GM18868 (cell line): ENCODE measurements around the gene CADPS.

Experiments used
- ATAC-seq: cut with Tn5 transposase; IDR thresholded peaks from one replicate; pipeline ENCODE4 v1.9.1; 2021; ENCODE audit warnings: mild to moderate bottlenecking, moderate library complexity; ENCODE audit not compliant: unreplicated experiment

The CADPS gene

DNA sequence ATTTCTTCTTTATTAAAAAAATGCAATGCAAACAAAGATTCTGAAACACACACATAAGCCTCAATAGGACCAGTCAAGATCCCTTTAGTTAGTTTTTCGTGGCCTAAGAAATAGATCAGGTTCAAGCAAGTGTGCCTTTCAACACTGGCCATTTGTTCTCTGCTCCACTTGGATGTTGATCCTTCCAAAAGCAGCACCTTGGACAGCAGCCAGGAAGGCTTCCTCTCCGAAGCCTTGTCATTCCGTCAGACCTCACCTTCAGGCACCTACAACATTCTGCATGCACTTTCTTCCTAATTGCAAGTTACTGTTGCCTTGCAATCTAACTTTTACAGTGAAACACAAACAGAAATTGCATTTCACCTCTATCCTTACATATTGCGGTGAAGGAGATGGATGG, 346.0 kb downstream of the CADPS start:
- no peak for ATAC-seq

DNA sequence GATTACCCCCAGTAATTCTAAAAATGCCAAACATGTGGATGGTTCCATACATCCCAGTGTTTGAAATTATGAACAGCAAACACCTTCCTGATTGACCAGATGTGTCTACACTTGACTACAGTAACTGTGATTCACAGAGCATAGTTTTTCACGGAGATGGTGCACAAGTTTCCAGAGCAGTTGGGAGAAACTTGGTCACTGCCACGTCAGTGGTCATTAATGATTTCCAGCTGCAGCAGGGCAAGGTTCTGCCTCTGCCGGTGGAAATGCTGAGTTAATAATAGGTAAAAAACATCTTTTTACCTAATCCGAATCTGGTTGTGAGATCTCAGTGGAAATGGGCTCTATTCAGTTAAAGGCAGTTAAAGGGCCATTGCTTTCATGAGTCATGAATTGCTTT, 347.7 kb downstream of the CADPS start:
- ATAC-seq: no peak

DNA sequence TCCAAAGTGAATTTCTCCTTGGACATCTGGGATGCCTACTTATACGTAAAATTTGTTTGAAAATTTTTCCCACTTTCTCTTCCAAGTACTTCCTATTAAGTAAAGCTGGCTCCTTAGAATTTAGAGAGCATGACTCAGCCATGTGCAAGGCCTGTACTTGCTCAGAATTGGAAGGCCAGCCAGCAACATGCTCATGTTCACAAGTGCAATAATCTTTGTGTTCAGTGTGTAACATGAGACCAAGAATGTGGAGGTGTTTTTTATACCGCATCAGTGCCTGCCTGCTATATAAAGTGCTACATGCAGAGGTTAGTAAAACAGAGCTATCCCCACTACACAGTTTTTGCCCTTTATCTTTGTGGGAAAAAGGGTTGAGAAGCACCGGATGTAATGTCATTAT, 349.9 kb downstream of the CADPS start:
- ATAC-seq: no peak

- no peak for ATAC-seq
These were observed 351.5 kb downstream of the CADPS start for GRCh38 chr3:62523672-62524071.

GRCh38 chr3:62521464-62522105, 353.6 kb downstream of the CADPS start:
- no peak for ATAC-seq

DNA sequence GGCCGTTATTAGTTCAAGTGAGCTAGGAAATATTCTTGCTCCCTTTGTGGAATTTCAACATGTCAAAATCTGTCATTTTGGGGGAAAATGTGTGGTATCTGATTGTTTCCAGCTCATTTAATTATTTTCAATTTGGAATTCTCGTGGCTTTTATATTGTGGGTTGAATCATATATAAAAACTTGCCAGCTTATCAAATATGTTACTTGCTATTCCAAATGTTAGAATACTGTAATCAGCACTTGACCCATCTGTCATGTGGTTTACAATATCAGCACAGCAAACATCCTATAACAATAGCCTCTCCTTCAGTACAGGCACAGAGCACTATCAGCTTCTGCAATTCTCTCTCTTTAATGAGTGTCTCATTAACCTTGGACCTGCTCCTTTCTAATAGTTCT, 371.7 kb downstream of the CADPS start:
- ATAC-seq: no peak

DNA sequence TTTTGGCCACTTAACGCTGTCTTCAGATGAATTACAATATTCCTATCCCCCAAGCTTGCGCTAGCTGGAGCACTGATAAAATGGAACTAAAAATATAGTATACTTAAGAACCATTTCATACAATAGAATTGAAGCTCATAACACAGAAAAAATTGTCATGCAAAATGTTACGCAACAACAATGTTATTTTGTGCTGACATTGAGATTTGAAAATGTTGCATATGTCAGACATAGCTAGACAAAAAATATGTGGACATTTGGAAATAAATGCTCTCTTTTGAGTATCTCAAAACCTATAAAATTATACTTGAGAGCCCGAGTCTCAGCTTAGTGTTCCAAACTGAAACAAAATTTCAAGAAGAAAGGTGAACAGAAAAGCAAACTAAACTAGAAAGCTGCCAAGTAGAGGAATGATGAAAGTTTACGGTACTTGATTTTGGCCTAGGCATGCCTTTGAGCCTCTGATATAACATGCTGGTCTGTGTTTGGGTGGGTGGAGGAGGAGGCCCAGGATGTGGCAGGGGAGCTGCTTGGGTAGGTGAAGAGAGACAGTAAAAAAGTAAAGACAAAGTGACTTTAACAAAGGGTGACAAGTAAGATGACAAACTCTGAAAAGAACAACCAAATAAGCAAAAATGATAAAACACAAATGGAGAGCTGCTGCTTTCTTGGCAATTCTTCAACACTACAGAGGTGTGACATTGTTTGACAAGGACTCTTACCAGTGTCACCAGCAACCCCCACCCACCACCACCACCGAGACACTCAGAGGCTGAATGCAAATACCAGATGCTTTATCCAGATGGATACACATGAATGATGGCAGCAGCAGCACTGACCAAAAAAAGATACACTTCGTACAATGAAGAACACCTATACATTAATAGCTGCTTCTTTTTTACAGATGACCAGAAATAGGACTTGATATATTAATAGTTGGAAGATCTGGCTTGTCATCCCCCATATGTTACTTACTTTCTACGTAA, 372.6 kb downstream of the CADPS start:
- no peak for ATAC-seq

DNA sequence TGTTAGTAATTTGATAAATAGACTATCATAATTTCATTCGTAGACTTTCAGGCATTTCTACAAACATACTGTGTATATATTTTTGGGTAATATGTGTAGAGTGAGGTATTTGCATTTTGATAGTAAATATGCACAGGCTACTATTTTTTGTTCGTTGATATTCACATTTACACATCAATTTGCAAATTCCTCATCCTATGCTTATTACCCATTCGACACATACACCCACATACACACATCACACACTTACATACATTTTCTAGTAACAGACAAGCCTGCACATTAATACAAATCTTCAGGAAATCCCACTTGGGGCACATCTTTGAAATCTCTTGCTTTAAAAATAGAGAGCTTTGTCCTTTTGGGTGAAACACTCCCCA, 373.9 kb downstream of the CADPS start:
- ATAC-seq: no peak

GRCh38 chr3:62500556-62501288, 374.5 kb downstream of the CADPS start:
- ATAC-seq: no peak

DNA sequence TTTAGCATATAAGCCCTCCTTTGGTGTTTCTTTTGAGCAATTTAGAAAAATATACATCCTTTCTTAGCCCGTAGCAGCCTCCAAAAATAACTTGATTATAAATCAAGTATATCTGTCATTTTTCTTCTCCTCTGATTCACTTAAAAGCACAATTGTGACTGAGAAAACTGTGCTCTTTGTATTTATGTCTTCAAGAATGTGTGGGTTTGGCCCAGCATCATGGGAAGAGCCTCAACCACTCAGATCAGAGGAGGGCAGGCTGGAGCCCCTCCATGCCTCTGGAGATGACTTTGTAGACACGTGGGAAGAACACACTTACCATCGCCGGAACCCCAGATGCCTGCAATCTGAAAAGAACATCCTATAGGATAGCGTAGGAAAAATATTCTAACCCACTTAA, 378.1 kb downstream of the CADPS start:
- ATAC-seq: no peak

- no peak for ATAC-seq
These were observed 378.7 kb downstream of the CADPS start for GRCh38 chr3:62496503-62496902.

- no peak for ATAC-seq
These were observed 382.0 kb downstream of the CADPS start for GRCh38 chr3:62493109-62493801.

DNA sequence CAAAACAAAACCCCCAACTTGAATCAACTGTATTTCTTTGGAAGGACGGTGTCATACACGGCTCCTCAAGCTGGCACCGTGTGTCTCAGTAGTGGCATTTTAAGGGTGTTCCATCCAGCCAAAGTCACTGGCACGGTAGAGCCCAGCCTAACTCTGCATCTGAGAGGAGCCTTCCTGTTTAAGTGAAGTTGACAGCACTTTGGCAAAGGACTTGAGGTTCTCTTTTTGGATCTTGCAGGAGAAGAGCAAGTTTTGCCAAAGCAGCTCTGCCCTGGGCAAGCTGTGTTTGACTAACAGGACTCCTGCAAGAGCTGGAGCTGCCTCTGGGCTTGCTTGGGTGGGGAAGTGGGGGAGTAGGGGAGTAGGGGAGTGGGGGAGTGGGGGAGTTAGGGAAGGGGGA, 392.3 kb downstream of the CADPS start:
- ATAC-seq: no peak

- no peak for ATAC-seq
These were observed 393.3 kb downstream of the CADPS start for GRCh38 chr3:62481962-62482361.

DNA sequence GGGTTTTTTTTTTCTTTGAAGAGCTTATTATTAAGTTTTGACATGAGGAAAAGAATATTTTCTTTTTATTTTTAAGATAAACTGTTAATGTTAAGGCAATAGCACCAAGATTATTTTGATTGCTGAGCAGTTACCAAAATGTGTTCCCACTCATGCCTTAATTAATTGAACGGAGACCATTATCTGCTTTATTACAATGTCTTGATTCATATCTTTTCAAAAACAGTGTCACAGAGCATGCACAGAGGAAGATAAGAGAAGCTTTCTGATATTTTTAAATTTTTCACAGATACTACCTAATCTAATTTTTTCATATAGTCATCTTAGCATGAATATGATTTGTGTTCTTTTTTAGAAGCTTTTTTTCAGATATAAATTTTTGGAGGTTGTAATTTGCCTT, 395.2 kb downstream of the CADPS start:
- no peak for ATAC-seq

- no peak for ATAC-seq
These were observed 395.9 kb downstream of the CADPS start for GRCh38 chr3:62479326-62479725.

- no peak for ATAC-seq
These were observed 399.9 kb downstream of the CADPS start for GRCh38 chr3:62475306-62475705.

- no peak for ATAC-seq
These were observed 407.1 kb downstream of the CADPS start for GRCh38 chr3:62467966-62468722.

DNA sequence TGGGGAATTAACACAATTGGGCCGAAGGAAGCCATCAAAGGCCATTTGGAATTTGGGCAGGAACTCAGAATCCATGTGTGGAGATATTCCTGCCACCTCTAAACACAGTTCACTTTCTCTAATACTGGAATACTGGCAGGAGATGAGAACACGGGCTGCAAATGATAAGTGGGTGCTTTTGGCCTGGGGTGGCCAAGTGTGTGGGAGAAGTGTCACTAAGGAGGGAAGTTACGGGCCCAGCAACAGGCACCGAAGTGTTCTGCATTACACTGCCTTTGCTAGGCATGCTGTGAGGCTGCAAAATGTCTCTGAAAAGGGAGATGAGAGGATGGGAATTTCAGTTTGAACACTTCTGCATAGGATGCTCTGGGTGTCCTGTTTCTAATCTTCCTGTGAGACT, 412.4 kb downstream of the CADPS start:
- ATAC-seq: no peak

DNA sequence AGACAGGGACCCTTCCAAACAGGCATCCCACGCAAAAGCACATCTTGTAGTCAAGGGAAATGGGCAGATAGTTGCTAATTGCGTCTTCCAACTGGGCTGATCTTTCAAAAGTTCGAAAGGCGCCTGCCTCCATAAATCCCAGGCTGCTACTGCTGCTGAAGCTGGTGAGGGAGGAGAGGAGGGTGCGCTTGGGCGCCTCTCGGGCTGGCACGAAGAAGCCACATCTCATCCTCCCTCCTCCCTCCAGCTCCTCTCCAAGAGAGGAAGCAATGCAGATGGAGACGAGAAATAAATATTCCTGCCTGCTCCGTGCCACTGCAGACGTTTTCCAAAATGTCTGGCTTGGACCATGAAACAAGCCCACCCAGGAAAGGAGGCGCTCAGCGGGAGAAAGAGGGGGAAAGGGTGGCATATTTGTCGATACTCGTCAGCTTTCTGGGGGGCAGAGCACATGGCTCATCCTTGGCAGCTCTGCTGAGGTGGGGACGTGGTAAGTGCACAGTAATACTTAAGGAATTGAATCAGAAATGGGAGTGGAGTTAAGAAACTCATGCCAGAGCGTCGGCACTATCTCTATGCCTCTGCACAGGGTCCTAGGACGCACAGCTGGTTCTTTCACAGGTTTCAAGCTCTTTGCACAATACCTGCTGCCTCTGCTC, 413.0 kb downstream of the CADPS start:
- no peak for ATAC-seq
